SIG-M5 treated with dmso at 0.1 percent for 504 hours (cell line): ENCODE measurements around the gene PGBD1.

Experiments
- DNase-seq: peaks from one replicate; lab custom pipeline; 2025; ENCODE audit not compliant: unreplicated experiment; lab: John Stamatoyannopoulos, UW

Gene PGBD1, protein sequence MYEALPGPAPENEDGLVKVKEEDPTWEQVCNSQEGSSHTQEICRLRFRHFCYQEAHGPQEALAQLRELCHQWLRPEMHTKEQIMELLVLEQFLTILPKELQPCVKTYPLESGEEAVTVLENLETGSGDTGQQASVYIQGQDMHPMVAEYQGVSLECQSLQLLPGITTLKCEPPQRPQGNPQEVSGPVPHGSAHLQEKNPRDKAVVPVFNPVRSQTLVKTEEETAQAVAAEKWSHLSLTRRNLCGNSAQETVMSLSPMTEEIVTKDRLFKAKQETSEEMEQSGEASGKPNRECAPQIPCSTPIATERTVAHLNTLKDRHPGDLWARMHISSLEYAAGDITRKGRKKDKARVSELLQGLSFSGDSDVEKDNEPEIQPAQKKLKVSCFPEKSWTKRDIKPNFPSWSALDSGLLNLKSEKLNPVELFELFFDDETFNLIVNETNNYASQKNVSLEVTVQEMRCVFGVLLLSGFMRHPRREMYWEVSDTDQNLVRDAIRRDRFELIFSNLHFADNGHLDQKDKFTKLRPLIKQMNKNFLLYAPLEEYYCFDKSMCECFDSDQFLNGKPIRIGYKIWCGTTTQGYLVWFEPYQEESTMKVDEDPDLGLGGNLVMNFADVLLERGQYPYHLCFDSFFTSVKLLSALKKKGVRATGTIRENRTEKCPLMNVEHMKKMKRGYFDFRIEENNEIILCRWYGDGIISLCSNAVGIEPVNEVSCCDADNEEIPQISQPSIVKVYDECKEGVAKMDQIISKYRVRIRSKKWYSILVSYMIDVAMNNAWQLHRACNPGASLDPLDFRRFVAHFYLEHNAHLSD

GRCh38 chr6:28281288-28282064 lies at the start of gene PGBD1:
TSS of gene PGBD1 (plus strand) at chr6:28281572. CDS start at chr6:28283814, 2,242 bp downstream.
- peak; percentile 40 for DNase-seq

DNA sequence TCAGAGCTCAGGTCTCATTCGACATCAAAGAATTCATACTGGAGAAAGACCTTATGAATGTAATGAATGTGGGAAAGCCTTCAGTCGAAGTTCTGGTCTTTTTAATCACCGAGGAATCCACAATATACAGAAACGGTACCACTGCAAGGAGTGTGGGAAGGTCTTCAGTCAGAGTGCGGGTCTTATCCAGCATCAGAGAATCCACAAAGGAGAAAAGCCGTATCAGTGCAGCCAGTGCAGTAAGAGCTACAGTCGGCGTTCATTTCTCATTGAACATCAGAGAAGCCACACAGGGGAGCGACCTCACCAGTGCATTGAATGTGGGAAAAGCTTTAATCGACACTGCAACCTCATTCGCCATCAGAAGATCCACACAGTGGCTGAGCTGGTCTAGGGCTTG lies 48.6 kb upstream of the PGBD1 start:
- no peak for DNase-seq

- peak; percentile 46 for DNase-seq
Measured at GRCh38 chr6:28235912-28236452, 45.4 kb upstream of the PGBD1 start.

GRCh38 chr6:28239636-28240035 lies 41.7 kb upstream of the PGBD1 start:
- DNase-seq = no peak

DNA sequence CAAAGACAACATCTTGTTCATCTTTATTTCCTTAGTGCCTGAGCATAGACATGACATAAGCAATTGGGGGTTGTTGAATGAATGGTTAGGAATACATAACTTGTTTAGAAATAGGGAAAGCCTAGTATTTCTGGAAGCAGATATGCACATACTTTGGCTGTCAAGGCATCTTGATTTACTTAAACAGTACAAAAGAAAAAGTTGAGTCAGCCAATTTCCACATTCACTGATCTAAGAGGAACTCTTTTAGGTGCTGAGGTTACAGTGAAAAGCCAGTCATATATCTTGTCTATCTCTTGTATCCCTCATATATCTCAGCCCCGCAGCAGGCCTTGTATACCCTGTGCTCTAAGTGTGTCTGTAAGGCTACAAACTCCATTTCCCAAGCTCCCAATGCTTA lies 40.9 kb upstream of the PGBD1 start:
- DNase-seq = no peak

- no peak for DNase-seq
Measured at GRCh38 chr6:28243946-28244345, 37.4 kb upstream of the PGBD1 start.

DNA sequence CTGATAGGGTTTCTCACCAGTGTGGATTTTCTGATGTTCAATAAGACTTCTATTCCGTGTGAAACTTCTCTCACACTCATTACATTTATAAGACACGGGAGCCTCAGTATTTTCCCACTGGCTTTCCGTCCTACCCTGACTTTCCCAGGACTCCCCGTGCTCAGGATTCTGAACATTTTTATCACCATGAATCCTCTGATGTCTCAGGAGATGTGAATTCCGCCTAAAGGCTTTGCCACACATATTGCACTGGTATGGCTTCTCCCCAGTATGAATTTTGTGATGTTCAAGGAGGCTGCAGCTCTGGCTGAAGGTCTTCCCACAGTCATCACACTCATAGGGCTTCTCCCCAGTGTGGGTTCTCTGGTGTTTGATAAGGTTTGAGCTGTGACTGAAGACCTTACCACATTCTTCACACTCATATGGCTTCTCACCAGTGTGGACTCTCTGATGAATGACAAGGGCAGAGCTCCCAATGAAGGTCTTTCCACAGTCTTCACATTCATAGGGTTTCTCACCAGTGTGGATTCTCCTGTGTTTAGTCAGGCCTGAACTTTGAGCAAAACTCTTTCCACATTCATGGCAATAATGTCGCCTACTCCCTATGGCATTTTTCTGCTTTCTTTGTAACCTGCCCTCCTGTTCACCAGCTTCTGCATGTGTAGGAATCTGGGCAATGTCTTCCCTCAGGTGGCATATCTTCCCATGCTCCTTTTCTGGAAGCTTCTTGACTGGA lies 36.0 kb upstream of the PGBD1 start:
- no peak for DNase-seq

GRCh38 chr6:28248916-28249315 lies 32.5 kb upstream of the PGBD1 start:
- no peak for DNase-seq

GRCh38 chr6:28250747-28251146 lies 30.6 kb upstream of the PGBD1 start:
- no peak for DNase-seq

GRCh38 chr6:28251661-28252008 lies 29.7 kb upstream of the PGBD1 start:
- DNase-seq = no peak

GRCh38 chr6:28252009-28252975 lies 29.1 kb upstream of the PGBD1 start, which contains the start of gene ZKSCAN4:
TSS of gene ZKSCAN4 (minus strand) at chr6:28252269. CDS start at chr6:28251980, 289 bp downstream.
- DNase-seq = peak; percentile 86

DNA sequence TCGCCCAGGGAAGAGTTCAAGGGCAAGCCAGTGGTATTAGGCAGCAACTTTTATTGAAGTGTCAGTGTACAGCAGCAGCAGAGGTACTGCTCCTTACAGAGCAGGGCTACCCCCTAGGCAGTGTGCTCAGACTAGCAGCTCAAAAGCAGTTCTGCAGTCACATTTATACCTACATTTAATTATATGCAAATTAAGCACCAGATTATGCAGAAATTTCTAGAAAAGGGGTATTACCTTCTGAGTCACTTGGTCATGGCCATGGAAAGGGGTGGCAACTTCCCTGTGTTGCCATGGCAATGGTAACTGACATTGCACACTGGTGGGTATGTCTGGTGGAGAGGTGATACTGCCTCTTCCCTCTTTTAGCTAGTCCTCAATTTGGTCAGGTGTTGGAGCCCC lies 27.3 kb upstream of the PGBD1 start:
- DNase-seq = no peak

DNA sequence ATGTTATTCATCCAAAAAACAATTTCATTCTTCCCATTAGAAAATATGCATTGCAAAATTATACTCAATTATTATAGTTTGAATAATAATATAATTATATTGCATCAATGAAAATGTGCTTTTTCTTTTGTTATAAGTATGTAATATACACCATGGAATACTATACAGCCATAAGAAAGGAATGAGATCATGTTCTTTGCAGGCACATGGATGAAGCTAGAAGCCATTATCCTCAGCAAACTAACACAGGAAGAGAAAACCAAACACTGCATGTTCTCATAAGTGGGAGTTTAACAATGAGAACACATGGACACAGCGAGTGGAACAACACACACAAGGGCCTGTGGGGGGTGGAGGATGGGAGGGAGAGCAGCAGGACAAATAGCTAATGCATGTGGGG lies 24.3 kb upstream of the PGBD1 start:
- no peak for DNase-seq

DNA sequence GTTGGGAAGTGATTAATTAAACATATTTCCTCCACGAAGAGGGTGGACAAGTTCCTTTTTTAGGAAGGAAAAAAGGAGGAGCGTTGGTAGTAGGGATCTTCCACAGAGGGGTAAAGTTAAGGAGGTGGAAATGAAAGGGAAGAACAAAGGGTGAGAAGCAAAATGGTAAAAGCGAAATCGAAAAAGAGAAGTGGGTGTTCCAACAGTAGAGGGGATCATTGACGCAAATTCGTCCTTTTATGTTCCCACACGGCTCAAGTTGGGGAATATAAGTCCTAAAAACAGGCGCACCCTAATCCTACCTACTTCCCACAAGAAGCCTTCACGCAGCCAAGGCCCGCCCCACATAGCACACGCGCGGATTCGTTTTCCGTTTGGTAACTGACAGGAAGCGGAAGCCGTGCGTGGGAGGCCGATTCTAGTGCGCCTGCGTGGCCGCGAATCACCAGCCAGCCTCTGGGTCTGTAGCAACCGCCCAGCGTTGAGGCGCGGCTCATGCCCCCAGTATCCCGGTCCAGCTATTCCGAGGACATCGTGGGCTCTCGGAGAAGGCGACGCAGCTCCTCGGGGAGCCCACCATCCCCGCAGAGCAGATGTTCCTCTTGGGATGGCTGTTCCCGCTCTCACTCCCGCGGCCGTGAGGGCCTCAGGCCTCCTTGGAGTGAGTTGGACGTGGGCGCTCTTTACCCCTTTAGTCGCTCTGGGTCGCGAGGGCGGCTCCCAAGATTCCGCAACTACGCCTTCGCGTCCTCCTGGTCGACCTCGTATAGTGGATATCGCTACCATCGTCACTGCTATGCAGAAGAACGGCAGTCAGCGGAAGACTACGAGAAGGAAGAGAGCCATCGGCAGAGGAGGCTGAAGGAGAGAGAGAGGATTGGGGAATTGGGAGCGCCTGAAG lies 22.2 kb upstream of the PGBD1 start, which contains the start of gene NKAPL:
Gene NKAPL, plus strand, starts transcription at position 421 of the 901 bp plus-strand sequence. Its CDS starts 75 bp downstream, at position 496.
- DNase-seq = no peak

GRCh38 chr6:28263922-28264321 lies 17.4 kb upstream of the PGBD1 start:
- DNase-seq = no peak

- DNase-seq = no peak
Measured at GRCh38 chr6:28264834-28265401, 16.5 kb upstream of the PGBD1 start.

DNA sequence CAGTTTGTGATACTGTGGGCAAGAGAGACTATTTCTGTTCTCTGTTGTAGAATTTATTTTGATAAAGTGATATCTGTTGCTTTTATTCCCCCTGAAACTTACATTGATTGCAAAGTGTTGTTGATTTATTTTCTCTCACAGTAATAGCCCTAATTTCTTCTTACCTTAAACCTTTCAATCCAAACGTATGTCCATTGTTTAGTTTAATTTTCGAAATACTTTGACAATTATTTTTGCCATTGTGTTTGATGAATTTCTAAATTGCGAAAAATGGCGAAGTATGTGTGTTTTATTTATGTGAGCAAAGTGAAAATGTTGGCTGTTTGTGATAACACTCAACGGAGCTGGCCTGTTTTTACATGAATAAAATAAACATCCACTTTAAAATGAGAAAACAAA lies 14.8 kb upstream of the PGBD1 start:
- DNase-seq = no peak
